ENCODE data around the gene CDK11A.
"Not testable (repeated sequence)": the region's sequence is repeated elsewhere in the genome, so short reads cannot be mapped to it uniquely, and the experiment has no call there.

CDK11A gene

GRCh38 chr1:1721201-1721600 lies 3.0 kb downstream of the CDK11A start:
- no peak for DNase-seq

- not testable (repeated sequence) for DNase-seq
These were observed 8.9 kb downstream of the CDK11A start for GRCh38 chr1:1715109-1715883.

DNA sequence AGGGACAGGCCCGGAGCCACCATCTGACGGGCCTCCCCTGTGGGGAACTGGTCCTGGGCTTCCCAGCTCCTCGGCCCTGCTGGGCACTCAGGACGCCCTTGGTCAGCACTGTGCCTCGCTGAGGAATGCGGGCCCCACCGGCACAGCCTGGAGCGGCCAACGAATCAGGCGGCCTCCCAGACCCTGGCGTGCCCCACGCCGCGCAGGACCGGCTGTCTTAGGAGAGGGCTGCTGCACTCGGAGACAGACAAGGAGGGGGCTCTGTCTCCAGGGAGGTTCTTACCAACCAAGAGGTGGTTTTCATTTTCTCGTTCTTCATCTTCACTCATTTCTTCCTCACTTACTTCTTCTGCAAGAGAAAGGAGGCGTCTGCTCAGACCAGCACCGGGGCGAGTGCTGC lies 16.3 kb downstream of the CDK11A start:
- DNase-seq = not testable (repeated sequence)

GRCh38 chr1:1707241-1707640 lies 16.9 kb downstream of the CDK11A start:
- DNase-seq = not testable (repeated sequence)

DNA sequence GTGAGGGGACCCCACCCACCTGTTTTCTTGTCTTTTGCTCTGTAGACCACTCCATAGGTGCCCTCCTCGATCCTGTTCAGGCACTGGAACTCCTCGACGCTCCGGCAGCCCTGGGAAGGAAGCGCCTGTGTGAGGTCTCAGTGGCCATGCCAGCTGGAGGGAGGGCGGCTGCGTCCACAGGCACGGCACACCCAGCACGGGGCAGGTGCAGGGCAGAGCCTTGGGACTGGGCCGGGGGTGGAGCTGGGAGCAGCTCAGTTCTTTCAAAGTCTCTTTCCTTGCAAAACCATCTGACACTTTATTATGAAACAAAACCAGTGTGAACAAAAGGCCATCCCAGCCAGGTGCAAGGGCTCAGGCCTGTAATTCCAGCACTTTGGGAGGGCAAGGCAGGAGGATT lies 18.5 kb downstream of the CDK11A start:
- DNase-seq = not testable (repeated sequence)

DNA sequence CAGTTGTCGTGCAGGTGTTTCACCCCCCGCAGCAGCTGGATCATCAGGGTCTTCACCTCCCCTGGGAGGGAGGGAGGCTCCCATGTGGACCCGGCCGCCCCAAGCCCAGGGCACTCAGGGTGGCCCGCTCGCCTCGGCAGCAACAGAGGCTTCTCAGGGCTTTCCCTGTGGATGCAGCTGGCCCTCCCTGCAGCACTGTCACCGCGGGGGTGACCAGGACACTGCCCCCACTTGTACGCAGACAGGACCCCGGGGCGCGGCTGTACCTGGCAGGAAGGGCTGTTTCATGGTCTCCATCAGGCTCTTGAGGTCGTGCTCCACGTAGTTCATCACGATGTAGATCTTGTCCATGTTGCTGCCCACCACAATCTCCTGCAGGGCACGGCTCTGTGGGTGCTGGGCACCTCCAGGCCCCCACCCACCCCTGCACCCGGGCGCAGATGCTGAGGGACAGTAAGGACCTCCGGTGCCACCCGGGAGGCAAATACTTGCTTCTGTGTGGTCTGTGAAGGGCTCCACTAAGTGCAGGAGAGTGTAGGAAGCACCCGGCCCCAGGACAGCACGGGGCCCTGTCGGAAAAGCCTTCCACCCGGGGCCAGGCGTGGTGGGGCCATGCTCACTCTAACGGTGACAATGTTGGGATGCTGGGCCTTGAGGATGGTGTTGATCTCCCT lies 19.7 kb downstream of the CDK11A start:
- not testable (repeated sequence) for DNase-seq

DNA sequence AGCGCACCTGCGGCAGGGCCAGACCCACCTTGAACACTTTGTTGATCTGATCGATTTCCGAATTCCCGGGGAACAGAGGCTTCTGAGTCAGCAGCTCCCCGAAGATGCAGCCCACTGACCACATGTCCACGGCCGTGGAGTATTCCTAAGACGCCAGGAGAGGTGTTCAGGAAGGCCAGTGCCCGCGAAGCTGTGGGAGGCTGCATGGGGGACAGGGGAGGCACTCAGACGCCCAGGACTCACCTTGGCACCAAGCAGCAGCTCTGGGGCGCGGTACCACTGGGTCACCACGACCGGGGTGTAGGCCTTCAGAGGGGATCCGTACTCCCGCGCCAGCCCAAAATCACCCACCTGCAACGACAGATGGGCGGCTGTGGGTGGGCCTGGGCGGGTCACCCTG lies 20.4 kb downstream of the CDK11A start:
- no peak for DNase-seq

DNA sequence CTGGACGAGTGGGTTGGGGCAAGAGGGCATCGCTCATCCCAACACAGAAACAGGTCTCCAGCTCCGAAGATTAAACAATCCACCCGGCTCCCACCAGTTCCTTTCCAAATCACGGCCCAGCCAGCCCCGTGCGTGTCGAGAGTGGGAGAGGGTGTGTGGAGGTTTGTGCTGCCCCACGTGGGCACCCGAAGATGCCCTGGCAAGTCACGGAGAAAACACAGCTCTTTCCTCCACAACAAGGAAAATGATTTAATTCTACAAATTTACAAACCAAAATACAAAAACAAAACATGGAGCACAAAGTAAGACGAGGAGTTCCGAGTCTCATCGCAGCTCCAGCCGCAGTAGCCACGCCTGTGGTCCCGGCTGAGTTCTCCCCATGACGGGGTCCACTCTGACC lies 21.7 kb downstream of the CDK11A start:
- DNase-seq = not testable (repeated sequence)

DNA sequence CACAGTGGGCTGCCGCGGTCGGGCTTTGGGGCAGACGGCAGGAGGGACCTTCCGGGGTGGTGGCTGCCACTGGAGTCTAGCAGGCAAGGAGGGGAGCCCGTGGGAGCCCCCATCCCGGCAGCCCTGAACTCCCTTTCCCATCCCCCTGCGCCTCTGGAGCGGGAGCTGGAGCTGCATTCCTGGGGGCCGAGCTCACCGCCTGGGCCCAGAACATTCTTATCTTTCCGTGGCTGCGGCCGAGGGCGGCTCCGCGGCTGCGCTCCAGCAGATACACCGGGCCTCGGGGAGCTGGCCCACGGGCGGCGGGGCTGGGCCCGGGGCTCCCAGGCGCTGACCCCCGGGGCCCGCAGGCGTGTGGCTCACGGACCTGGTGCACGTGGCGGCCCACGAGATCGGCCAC lies 23.6 kb downstream of the CDK11A start:
- not testable (repeated sequence) for DNase-seq

- not testable (repeated sequence) for DNase-seq
These were observed 24.1 kb downstream of the CDK11A start for GRCh38 chr1:1700067-1700466.

DNA sequence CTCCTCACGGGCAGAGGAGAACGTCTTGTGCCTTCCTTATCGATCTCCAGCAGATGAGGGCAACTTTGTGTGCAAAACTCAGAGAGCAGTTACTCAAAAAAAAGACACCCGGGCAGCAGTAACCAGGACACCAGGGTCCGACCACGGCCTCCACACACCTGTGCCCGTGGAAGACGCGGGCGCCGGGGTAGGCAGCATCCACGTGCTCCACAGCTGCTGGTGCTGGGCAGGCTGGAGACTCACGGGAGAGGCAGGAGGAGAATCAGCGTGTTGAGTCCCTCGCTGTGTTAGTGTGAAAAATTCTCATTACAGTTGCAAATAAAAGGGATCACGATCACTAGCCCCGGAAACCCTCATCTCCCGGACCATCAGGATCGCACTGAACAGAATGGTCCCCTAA lies 25.1 kb downstream of the CDK11A start:
- not testable (repeated sequence) for DNase-seq

DNA sequence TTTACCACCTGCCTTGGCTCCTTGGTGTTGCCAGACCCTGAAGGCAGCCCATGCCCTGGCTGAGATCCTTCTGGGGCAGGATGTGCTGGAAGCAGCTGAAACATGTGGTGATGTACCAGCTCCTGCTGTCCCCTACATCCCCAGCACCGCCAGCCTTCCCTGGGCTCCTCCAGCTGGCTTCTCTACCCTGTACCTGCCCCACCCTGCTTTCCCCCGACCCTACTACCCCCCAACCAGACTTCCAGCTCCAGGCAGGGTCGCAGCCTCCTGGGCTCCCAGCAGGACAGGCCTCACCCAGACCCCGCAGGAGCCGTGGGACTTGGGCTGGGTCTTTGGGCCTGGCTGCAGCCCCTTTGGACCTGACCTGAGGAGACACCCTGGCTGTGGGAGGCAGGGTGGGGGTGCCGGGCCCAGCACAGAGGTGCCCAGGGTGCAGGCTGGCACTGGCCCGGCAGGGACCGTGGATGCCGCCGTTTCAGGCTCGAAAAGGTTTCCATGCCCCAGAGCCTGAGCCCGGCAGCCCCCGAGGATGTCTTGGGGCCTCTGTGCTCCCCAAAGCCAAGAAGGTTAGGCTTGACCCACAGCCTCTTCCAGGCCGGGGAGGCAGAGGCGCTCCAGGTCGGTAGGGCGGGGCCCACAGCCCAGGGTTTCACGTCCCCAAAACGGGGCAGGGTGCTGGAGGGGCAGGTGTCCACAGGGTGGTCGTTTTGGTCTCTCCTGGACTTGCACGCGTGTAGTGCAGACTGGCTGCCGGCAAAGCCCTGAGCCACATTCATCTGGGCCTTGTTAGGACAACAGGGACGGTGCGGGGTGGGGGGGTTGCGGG lies 26.6 kb downstream of the CDK11A start:
- DNase-seq = not testable (repeated sequence)

GRCh38 chr1:1696431-1697357 lies 27.5 kb downstream of the CDK11A start:
- DNase-seq = not testable (repeated sequence)

DNA sequence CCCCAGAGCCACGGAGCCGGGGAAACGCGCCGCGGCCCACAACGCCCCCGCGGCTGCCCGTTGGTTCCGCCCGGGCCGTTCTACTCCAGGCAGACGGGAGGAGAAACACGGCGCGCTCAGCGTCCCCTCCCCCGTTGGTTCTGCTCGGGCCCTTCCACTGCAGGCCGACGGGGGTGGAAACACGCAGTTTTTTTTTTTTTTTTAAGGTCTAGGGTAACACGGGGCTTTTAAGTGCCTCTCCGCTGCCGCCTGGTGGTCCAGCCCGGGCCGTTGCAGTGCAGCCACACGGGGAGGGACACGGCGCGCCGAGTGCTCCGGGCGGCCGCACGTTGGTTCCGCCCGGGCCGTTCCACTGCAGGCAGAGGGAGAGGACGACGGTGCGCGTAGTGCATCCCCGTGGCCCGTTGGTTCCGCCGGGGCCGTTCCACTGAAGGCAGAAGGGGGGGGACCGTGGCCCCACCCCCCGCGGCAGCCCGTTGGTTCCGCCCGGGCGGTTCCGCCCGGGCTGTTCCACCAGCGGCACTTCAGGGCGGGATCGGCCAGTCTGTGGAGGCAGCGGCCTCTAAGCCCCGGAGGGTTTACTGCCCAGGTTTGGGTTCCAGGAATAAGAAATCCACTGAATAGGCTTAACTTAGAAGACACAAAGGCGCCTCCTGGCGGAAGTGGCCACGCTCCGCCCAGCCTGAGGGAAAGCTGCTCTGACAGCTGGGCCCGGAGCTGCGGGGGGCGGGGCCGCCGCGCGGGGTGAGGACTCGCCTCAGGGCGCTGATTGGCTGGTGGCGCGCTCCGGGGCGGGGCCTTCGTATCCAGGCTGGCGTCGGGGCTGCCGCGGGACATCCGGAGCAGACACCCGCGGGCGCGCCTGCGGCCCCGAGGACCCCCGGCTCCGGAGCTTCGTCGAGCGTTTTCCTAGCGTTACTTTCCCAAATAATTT lies 31.2 kb downstream of the CDK11A start, which contains the start of gene SLC35E2B:
TSS of gene SLC35E2B (minus strand) at position 82 of the 934 bp plus-strand sequence. CDS start 16,096 bp downstream, outside the sequence.
- DNase-seq = peak; percentile 89 to 99

DNA sequence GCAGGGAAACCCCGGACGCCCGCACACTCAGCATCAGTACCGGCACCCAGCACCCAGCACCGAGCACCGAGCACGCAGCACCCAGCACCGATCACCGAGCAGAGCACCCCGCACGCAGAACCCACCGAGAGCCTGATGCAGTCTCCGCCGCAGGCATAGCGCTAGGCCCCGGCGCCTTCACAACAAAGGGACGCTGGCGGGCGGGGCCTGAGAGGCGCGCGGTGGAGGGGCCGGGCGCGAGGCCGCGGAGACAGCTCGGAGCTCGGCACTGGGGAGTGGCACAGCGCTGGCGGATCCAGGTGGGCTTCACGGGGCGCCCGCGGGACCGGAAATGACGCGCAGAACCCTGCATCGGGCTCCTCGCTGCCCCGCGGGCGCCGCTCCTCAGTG lies 31.8 kb downstream of the CDK11A start:
- DNase-seq = peak in 1 of 2 donors; percentile 74

- not testable (repeated sequence) for DNase-seq
These were observed 32.7 kb downstream of the CDK11A start for GRCh38 chr1:1691443-1691842.

DNA sequence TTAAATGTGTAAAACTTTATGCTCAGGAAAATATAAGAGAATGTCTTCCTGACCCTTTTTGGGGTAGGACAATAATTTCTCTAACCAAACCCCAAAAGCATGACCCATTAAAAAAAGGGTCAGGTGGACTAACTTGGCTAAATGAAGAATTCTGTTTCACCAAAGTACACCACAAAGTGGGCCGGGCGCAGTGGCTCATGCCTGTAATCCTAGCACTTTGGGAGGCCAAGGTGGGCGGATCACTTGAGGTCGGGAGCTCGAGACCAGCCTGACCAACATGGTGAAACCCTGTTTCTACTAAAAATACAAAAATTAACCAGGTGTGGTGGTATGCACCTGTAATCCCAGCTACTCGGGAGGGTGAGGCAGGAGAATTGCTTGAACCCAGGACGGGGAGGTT lies 34.6 kb downstream of the CDK11A start:
- not testable (repeated sequence) for DNase-seq

DNA sequence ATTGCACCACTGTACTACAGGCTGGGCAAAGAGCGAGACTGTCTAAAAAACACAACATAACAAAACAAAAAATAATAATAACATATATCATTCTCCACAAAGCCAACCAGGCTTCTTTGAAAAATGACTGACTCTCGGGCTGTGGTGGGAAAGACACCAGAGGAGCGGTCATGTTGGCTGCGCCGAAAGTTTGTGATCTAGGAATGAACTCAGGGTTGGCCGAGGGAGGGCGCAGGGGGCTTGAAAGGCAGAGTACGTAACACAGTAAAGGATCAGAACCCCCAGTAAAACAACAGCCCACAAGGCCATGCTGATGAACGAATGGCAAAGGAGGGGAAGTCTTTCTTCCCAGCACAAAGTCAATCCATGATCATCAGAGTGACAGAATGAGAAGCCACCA lies 36.3 kb downstream of the CDK11A start:
- DNase-seq = no peak

GRCh38 chr1:1684031-1684681 lies 40.0 kb downstream of the CDK11A start:
- DNase-seq = no peak

All from CD4-positive, alpha-beta T cell treated with Interferon alpha-2 for 1 hour (primary cell).